ENCODE measurements around the gene CDC7. TPM values are rescaled to one million over a fixed set of nuclear protein-coding genes. Genes with fewer than 3 reads are reported as not detected.

The CDC7 gene
- total RNA-seq, 1 donor from 2014 or later = 4.5 TPM

Other genes with a start within 250 kb of the CDC7 start
- gene HFM1, start 96.0 kb upstream of the CDC7 start, total RNA-seq = under 0.01 and 0.25 TPM in 2 replicates